NCI-H82 treated with DMSO at 0.1 percent for 48 hours (cell line): Measurements from ENCODE around the gene CHPF.
A peak's percentile ranks its signal among the peaks of the same experiment; 100 is the strongest.

Source experiments
- DNase-seq: peaks from one replicate; lab custom pipeline; 2025; ENCODE audit not compliant: unreplicated experiment; lab: John Stamatoyannopoulos, UW

CHPF gene

GRCh38 chr2:219543596-219544358 lies at the start of gene CHPF, which contains the start of gene TMEM198:
TSS of gene CHPF (minus strand) at chr2:219543809. CDS start at chr2:219543538, 271 bp downstream.
TSS of gene TMEM198 (plus strand) at chr2:219544028. CDS start at chr2:219544728, 700 bp downstream.
- peak; percentile 93 for DNase-seq

- no peak for DNase-seq
Measured at GRCh38 chr2:219593154-219593553, 49.5 kb upstream of the CHPF start.

- DNase-seq = no peak
Measured at GRCh38 chr2:219592736-219593135, 49.1 kb upstream of the CHPF start.

- no peak for DNase-seq
Measured at GRCh38 chr2:219591091-219591490, 47.5 kb upstream of the CHPF start.

- DNase-seq = no peak
Measured at GRCh38 chr2:219581346-219581745, 37.7 kb upstream of the CHPF start.

GRCh38 chr2:219578811-219579613 lies 35.4 kb upstream of the CHPF start:
- no peak for DNase-seq

GRCh38 chr2:219576505-219577388 lies 33.1 kb upstream of the CHPF start:
- DNase-seq = peak; percentile 22

GRCh38 chr2:219575566-219576504 lies 32.2 kb upstream of the CHPF start:
- no peak for DNase-seq

GRCh38 chr2:219574484-219575311 lies 31.1 kb upstream of the CHPF start:
- no peak for DNase-seq

- peak; percentile 21 for DNase-seq
Measured at GRCh38 chr2:219573166-219573565, 29.6 kb upstream of the CHPF start.

- no peak for DNase-seq
Measured at GRCh38 chr2:219572237-219573001, 28.8 kb upstream of the CHPF start, which contains the start of gene INHA. TSS of gene INHA (plus strand) at chr2:219572310. CDS start at chr2:219572375, 65 bp downstream.

GRCh38 chr2:219571311-219572236 lies 28.0 kb upstream of the CHPF start, which contains the start of gene OBSL1:
TSS of gene OBSL1 (minus strand) at chr2:219571539. CDS start at chr2:219571232, 307 bp downstream.
- DNase-seq = peak; percentile 72

GRCh38 chr2:219570924-219571310 lies 27.3 kb upstream of the CHPF start:
- DNase-seq = no peak

GRCh38 chr2:219570194-219570923 lies 26.8 kb upstream of the CHPF start:
- DNase-seq = no peak

GRCh38 chr2:219569635-219570034 lies 26.0 kb upstream of the CHPF start:
- DNase-seq = peak; percentile 86

GRCh38 chr2:219569041-219569440 lies 25.4 kb upstream of the CHPF start:
- DNase-seq = no peak
